A673 (cell line): ENCODE results near the gene DLD. TPM values are rescaled to one million over a fixed set of nuclear protein-coding genes. Genes with fewer than 3 reads are reported as not detected.

Experiments
- BruUV-seq: library from RNA; stranded (reverse); fragments of 400-500 nt; replicated peaks from 2 replicates; lab custom pipeline; 2021; lab: Mats Ljungman, UMichigan
- CTCF ChIA-PET: fragments of 300-600 bp; sonication (Branson Sonifier 250); formaldehyde crosslinking; loops from one replicate; lab custom pipeline; 2022; ENCODE audit warnings: antibody characterized with exemption; lab: Charles Lee
- POLR2A ChIA-PET: fragments of 300-600 bp; sonication (Branson Sonifier 250); formaldehyde crosslinking; loops from one replicate; lab custom pipeline; 2022; ENCODE audit warnings: antibody characterized with exemption; ENCODE audit not compliant: low non-redundant PET; lab: Charles Lee
- DNase-seq: peaks from one replicate; pipeline ENCODE4 v3.0.0-alpha.2; 2015; ENCODE audit warnings: low spot score
- H3K27ac ChIP-seq: fragments of 200-600 bp; sonication (generic); 2 replicates; pipeline ENCODE4 v1.5.1; 2016; ENCODE audit warnings: mixed run types, low read depth, mild to moderate bottlenecking, mixed read lengths, antibody characterized with exemption, low read length; ENCODE audit not compliant: poor library complexity, severe bottlenecking
- H3K27me3 ChIP-seq: fragments of 200-600 bp; sonication (generic); replicated peaks from 2 replicates; pipeline ENCODE4 v1.6.1; 2017; ENCODE audit warnings: mixed run types, low read depth, mild to moderate bottlenecking, mixed read lengths, antibody characterized with exemption, low read length; ENCODE audit not compliant: insufficient read depth, poor library complexity
- H3K36me3 ChIP-seq: fragments of 200-600 bp; sonication (generic); 2 replicates; pipeline ENCODE4 v1.6.1; 2016; ENCODE audit warnings: mixed run types, mild to moderate bottlenecking, mixed read lengths, antibody characterized with exemption, low read length; ENCODE audit not compliant: insufficient read depth, poor library complexity, severe bottlenecking
- H3K4me1 ChIP-seq: fragments of 200-600 bp; sonication (generic); 2 replicates; pipeline ENCODE4 v1.6.1; 2017; ENCODE audit warnings: mixed run types, mild to moderate bottlenecking, mixed read lengths, antibody characterized with exemption, low read length; ENCODE audit not compliant: insufficient read depth, poor library complexity, severe bottlenecking
- H3K4me3 ChIP-seq: fragments of 200-600 bp; sonication (generic); 2 replicates; pipeline ENCODE4 v1.5.1; 2016; ENCODE audit warnings: low read depth, mixed run types, mild to moderate bottlenecking, mixed read lengths, low read length; ENCODE audit not compliant: poor library complexity, severe bottlenecking
- H3K9me3 ChIP-seq: fragments of 200-600 bp; sonication (generic); 2 replicates; pipeline ENCODE4 v1.6.1; 2016; ENCODE audit warnings: mixed run types, low read depth, mild to moderate bottlenecking, mixed read lengths, antibody characterized with exemption, low read length; ENCODE audit not compliant: poor library complexity, severe bottlenecking
- EZH2 ChIP-seq: fragments of 200-600 bp; sonication (generic); IDR thresholded peaks from 2 replicates; pipeline ENCODE4 v1.6.1; 2017; ENCODE audit warnings: borderline replicate concordance, low read depth, mild to moderate bottlenecking, mixed read lengths, antibody characterized with exemption, low read length; ENCODE audit not compliant: poor library complexity, severe bottlenecking
- intact Hi-C: fragments of 100-400 bp; cut with micrococcal nuclease; formaldehyde crosslinking; loops from one replicate; pipeline ENCODE4 v1.10.0; 2022; ENCODE audit not compliant: unreplicated experiment
- total RNA-seq: library from RNA; stranded (reverse); gene quantifications from 2 replicates; pipeline ENCODE4 v1.2.3, GENCODE V29; 2021
- TF ChIP-seq, protein P1 (sequence below): fragments of 300-800, 200-600 bp; sonication (generic); conservative IDR thresholded peaks from 2 replicates; pipeline ENCODE4 v1.5.1; 2017; ENCODE audit warnings: low read depth, mild to moderate bottlenecking, antibody characterized with exemption, low read length, moderate library complexity, mixed read lengths

Gene DLD
- total RNA-seq, 1 experiment from 2014 or later: 121 TPM

DNA sequence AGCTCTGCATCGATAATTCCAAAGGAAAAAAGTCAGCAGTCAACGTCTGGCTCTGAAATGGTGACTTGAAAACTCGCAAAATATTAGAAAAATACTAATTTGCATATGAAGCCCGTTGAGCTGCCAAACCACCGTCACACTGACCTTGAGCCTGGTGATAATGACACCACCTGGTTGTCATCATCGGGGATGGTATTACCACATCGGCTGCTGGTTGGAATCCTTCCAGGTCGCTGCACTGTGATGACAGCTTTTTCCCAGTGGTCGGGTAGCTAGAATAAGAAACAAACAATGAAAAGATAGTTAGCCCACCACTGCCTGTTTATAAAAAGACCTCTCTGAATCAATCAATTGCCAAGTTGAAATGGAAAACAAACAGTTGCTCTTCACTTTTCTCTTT is 70.4 kb downstream of the DLD start:
- no TSS peak for BruUV-seq
- POLR2A ChIA-PET: no interaction called here
- CTCF ChIA-PET: no interaction called here

DNA sequence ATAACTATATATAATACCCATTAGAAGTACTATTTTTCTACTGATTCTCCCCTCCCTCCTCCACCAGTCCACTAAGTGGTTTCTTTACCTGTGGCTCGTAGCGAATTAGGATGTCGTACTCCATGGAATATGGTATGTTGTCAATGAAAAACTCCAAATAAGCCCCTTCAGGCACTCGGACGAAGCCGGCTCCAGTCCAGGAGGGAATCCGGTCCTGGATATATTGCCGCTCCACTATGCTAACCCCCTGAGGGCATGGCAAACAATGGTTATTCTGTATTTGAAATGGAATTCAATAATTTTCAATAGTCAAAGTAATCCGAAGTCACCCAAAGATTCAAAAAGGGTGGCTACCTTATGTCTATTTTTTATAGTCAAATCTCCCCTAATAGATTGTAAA is 71.8 kb downstream of the DLD start:
- TF ChIP-seq EZH2: no peak
- Histone ChIP-seq H3K27me3 (no peaks in the 10 kb centered on the region), H3K9me3 (no peaks in the 10 kb centered on the region), H3K4me3 (no peak overlapping the region), H3K27ac (no peak overlapping the region), H3K4me1 (peaks cover 26% of the 10 kb centered on the region), H3K36me3 (peaks cover 67% of the 10 kb centered on the region)
- ChIA-PET POLR2A (no interaction called here), CTCF (no interaction called here)
- intact Hi-C loops: no loop called here
- no peak for DNase-seq
- BruUV-seq: no TSS peak

More for the DNA sequence above, 70.4 kb downstream of the DLD start:
- Histone ChIP-seq H3K27ac (no peak overlapping the region), H3K36me3 (peaks cover 80% of the 10 kb centered on the region), H3K27me3 (no peaks in the 10 kb centered on the region), H3K9me3 (no peaks in the 10 kb centered on the region), H3K4me3 (no peak overlapping the region), H3K4me1 (peaks cover 29% of the 10 kb centered on the region)
- no peak for DNase-seq
- intact Hi-C loops: no loop called here
- TF ChIP-seq EZH2: no peak
- TF ChIP-seq, protein P1, sequence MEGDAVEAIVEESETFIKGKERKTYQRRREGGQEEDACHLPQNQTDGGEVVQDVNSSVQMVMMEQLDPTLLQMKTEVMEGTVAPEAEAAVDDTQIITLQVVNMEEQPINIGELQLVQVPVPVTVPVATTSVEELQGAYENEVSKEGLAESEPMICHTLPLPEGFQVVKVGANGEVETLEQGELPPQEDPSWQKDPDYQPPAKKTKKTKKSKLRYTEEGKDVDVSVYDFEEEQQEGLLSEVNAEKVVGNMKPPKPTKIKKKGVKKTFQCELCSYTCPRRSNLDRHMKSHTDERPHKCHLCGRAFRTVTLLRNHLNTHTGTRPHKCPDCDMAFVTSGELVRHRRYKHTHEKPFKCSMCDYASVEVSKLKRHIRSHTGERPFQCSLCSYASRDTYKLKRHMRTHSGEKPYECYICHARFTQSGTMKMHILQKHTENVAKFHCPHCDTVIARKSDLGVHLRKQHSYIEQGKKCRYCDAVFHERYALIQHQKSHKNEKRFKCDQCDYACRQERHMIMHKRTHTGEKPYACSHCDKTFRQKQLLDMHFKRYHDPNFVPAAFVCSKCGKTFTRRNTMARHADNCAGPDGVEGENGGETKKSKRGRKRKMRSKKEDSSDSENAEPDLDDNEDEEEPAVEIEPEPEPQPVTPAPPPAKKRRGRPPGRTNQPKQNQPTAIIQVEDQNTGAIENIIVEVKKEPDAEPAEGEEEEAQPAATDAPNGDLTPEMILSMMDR: no peak

DNA sequence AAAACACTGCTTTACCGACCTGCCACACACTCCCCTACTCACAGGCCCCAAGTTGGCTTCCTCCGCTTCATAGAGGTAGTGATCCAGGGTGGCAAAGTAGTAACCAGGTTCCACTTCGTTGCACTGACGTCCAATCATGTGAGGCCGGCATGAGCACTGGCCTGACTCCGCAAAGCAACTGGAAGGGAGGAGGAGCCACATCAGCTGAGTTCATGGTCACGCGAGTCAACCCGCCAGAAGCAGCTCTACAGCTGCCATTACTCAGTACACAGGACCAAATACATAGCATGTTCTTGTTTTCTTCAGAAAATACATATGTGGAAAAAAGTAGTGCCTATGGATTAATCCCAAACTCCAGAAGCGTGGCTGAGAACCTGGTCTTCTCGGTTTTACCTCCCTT is 73.5 kb downstream of the DLD start:
- Histone ChIP-seq H3K4me3 (no peak overlapping the region), H3K9me3 (no peaks in the 10 kb centered on the region), H3K4me1 (peaks cover 9% of the 10 kb centered on the region), H3K27me3 (no peaks in the 10 kb centered on the region), H3K27ac (no peak overlapping the region), H3K36me3 (peaks cover 63% of the 10 kb centered on the region)
- ChIA-PET CTCF (no interaction called here), POLR2A (no interaction called here)
- DNase-seq: no peak
- intact Hi-C loops: no loop called here
- no peak for TF ChIP-seq EZH2
- TF ChIP-seq, protein P1: no peak
- BruUV-seq: no TSS peak

DNA sequence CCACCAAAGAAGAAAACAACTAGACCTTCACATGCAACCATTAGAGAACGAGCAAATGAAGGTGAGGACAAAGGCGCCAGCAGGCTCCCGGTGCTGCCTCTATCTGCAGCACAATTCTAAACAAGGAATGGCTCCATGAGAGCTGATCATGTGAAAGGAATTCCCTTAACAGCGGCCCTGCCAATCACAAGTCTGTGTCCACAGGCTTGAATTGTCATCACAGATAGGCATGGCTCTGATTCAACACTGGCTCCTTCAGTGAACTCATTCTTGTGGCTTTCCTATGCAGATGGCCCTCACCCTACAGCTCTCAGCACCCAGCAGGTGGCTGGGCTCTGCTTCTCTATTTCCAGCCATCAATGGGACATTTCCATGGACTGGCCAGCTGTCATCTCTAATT is 75.7 kb downstream of the DLD start:
- no peak for DNase-seq
- intact Hi-C loops: no loop called here
- no TSS peak for BruUV-seq
- TF ChIP-seq, protein P1: no peak
- TF ChIP-seq EZH2: no peak
- Histone ChIP-seq H3K27me3 (no peaks in the 10 kb centered on the region), H3K27ac (no peak overlapping the region), H3K36me3 (peaks cover 47% of the 10 kb centered on the region), H3K9me3 (no peaks in the 10 kb centered on the region), H3K4me3 (no peak overlapping the region), H3K4me1 (peaks cover 7% of the 10 kb centered on the region)
- CTCF ChIA-PET: no interaction called here
- POLR2A ChIA-PET: no interaction called here
